OCI-LY1 (cell line): ENCODE data around the gene SLC9A8.

ENCODE experiments used
- H2AFZ ChIP-seq: fragments of 200-600 bp; sonication (generic), shearing (Covaris generic); 2 replicates; pipeline ENCODE4 v1.6.0; 2014; ENCODE audit warnings: antibody characterized with exemption, mild to moderate bottlenecking, low read length
- H3F3A ChIP-seq: fragments of 200-600 bp; sonication (generic), shearing (Covaris generic); 2 replicates; pipeline ENCODE4 v1.6.0; 2014; ENCODE audit warnings: mild to moderate bottlenecking, antibody characterized with exemption, low read length, moderate library complexity; ENCODE audit not compliant: insufficient read depth
- H3K27ac ChIP-seq: fragments of 200-600 bp; sonication (generic); 2 replicates; pipeline ENCODE4 v1.5.1; 2014; ENCODE audit warnings: low read length, mixed run types, mild to moderate bottlenecking, low read depth; ENCODE audit not compliant: poor library complexity, severe bottlenecking
- H3K27me3 ChIP-seq: fragments of 200-600 bp; sonication (generic); 2 replicates; pipeline ENCODE4 v1.6.0; 2014; ENCODE audit warnings: antibody characterized with exemption, mild to moderate bottlenecking, low read length, moderate library complexity; ENCODE audit not compliant: insufficient read depth
- H3K36me3 ChIP-seq: fragments of 200-600 bp; sonication (generic); 2 replicates; pipeline ENCODE4 v1.6.1; 2014; ENCODE audit warnings: mild to moderate bottlenecking, antibody characterized with exemption, low read length, moderate library complexity, mixed read lengths; ENCODE audit not compliant: insufficient read depth
- H3K4me1 ChIP-seq: fragments of 200-600 bp; sonication (generic); 2 replicates; pipeline ENCODE4 v1.5.1; 2014; ENCODE audit warnings: mild to moderate bottlenecking, low read length, moderate library complexity; ENCODE audit not compliant: insufficient read depth, severe bottlenecking
- H3K4me2 ChIP-seq: fragments of 200-600 bp; sonication (generic), shearing (Covaris generic); 2 replicates; pipeline ENCODE4 v1.6.1; 2014; ENCODE audit warnings: low read length
- H3K4me3 ChIP-seq: fragments of 200-600 bp; sonication (generic); 2 replicates; pipeline ENCODE4 v1.5.1; 2014; ENCODE audit warnings: low read length, low read depth, mild to moderate bottlenecking, mixed read lengths; ENCODE audit not compliant: poor library complexity, severe bottlenecking
- H3K79me2 ChIP-seq: fragments of 200-600 bp; shearing (Covaris generic); 2 replicates; pipeline ENCODE4 v1.6.1; 2016; ENCODE audit warnings: mixed run types, low read length, mixed read lengths; ENCODE audit not compliant: insufficient read depth
- H3K9ac ChIP-seq: fragments of 200-600 bp; sonication (generic), shearing (Covaris generic); 2 replicates; pipeline ENCODE4 v1.6.1; 2014; ENCODE audit warnings: mild to moderate bottlenecking, low read length, mixed read lengths
- H3K9me2 ChIP-seq: fragments of 200-600 bp; sonication (generic), shearing (Covaris generic); 2 replicates; pipeline ENCODE4 v1.6.1; 2014; ENCODE audit warnings: low read depth, mild to moderate bottlenecking, low read length, mixed read lengths
- H3K9me3 ChIP-seq: fragments of 200-600 bp; shearing (Covaris generic); 2 replicates; pipeline ENCODE4 v1.6.1; 2014; ENCODE audit warnings: low read length, mixed read lengths
- H4K20me1 ChIP-seq: fragments of 200-600 bp; sonication (generic), shearing (Covaris generic); 2 replicates; pipeline ENCODE4 v1.6.0; 2016; ENCODE audit warnings: mild to moderate bottlenecking, low read length; ENCODE audit not compliant: insufficient read depth
- EZH2 ChIP-seq: fragments of 200-600 bp; sonication (generic), shearing (Covaris generic); IDR thresholded peaks from 2 replicates; pipeline ENCODE4 v1.8.0; 2017; ENCODE audit warnings: borderline replicate concordance, mixed run types, mild to moderate bottlenecking, antibody characterized with exemption, low read length, moderate library complexity, mixed read lengths
- TF ChIP-seq, protein P1 (sequence below): fragments of 200-600 bp; sonication (generic), shearing (Covaris generic); IDR thresholded peaks from 2 replicates; pipeline ENCODE4 v1.5.1; 2017; ENCODE audit warnings: mild to moderate bottlenecking, antibody characterized with exemption, low read length, moderate library complexity, mixed read lengths

The SLC9A8 gene

GRCh38 chr20:49899541-49900383 is 87.1 kb downstream of the SLC9A8 start:
- Histone ChIP-seq H3K27me3 (no peaks in the 10 kb centered on the region), H3K9ac (no peak overlapping the region), H3K4me1 (no peaks in the 10 kb centered on the region), H3K79me2 (no peaks in the 10 kb centered on the region), H2AFZ (no peak overlapping the region), H3K9me2 (no peaks in the 10 kb centered on the region), H3K4me2 (no peak overlapping the region), H3K9me3 (0 out of 2 replicates have a peak, but pooled peaks cover 4% of the 10 kb centered on the region), H3F3A (no peaks in the 10 kb centered on the region), H3K27ac (no peak overlapping the region), H3K36me3 (peaks cover 11% of the 10 kb centered on the region; the same call in 1 of the 2 replicates), H3K4me3 (no peak overlapping the region), H4K20me1 (no peaks in the 10 kb centered on the region)
- TF ChIP-seq, protein P1, sequence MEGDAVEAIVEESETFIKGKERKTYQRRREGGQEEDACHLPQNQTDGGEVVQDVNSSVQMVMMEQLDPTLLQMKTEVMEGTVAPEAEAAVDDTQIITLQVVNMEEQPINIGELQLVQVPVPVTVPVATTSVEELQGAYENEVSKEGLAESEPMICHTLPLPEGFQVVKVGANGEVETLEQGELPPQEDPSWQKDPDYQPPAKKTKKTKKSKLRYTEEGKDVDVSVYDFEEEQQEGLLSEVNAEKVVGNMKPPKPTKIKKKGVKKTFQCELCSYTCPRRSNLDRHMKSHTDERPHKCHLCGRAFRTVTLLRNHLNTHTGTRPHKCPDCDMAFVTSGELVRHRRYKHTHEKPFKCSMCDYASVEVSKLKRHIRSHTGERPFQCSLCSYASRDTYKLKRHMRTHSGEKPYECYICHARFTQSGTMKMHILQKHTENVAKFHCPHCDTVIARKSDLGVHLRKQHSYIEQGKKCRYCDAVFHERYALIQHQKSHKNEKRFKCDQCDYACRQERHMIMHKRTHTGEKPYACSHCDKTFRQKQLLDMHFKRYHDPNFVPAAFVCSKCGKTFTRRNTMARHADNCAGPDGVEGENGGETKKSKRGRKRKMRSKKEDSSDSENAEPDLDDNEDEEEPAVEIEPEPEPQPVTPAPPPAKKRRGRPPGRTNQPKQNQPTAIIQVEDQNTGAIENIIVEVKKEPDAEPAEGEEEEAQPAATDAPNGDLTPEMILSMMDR = no peak
- no peak for TF ChIP-seq EZH2

GRCh38 chr20:49901588-49901987 is 89.0 kb downstream of the SLC9A8 start:
- Histone ChIP-seq H4K20me1 (no peaks in the 10 kb centered on the region), H3K79me2 (no peaks in the 10 kb centered on the region), H2AFZ (no peak overlapping the region), H3F3A (no peaks in the 10 kb centered on the region), H3K27me3 (no peaks in the 10 kb centered on the region), H3K27ac (no peak overlapping the region), H3K36me3 (peaks cover 29% of the 10 kb centered on the region), H3K9ac (no peak overlapping the region), H3K4me3 (no peak overlapping the region), H3K4me2 (no peak overlapping the region), H3K9me2 (no peaks in the 10 kb centered on the region), H3K9me3 (0 out of 2 replicates have a peak, but pooled peaks cover 4% of the 10 kb centered on the region), H3K4me1 (no peaks in the 10 kb centered on the region)
- no peak for TF ChIP-seq EZH2
- TF ChIP-seq, protein P1 = no peak

DNA sequence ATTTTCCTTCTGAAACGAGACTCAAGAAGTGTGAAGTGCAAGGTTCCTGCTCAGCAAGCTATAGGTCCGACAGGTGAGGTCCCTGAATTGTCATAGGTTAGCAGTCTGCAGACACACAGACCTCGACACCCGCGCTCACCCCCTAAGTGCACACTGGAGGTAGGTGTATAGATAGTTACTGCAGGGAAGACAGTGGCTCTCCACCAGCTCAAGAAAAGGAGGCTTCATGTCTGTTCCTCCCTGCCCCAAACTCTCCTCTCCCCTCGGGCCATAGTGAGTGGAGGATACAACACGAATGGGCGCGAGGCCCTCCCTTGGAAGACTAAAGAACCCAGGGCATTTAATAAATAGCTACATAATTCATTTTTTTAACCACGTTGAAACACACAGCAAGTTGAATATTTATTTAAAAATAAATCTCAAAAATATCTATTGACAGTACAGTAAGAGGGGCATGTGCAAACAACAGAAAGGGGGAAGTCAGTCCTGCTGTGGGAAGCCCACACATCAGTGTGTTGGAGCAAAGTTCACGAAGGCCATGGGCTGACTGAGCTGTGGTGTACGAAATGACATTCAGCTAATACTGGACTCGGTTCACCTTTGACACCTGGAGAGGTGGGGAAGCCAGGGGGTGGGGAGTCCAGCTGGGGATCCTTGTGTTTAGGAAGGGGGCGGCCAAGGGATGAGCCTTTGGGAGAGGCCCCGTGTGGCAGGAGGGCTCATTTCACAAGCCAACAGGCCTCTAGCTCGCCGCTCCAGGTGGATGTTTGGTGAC is 92.0 kb downstream of the SLC9A8 start:
- Histone ChIP-seq H3K9me2 (no peaks in the 10 kb centered on the region), H3K9ac (no peak overlapping the region), H3K27ac (no peak overlapping the region), H3F3A (no peaks in the 10 kb centered on the region), H3K27me3 (no peaks in the 10 kb centered on the region), H3K4me1 (no peaks in the 10 kb centered on the region), H3K4me2 (no peak overlapping the region), H3K9me3 (no peaks in the 10 kb centered on the region), H2AFZ (no peak overlapping the region), H3K4me3 (no peak overlapping the region), H3K36me3 (peaks cover 41% of the 10 kb centered on the region), H4K20me1 (no peaks in the 10 kb centered on the region), H3K79me2 (no peaks in the 10 kb centered on the region)
- no peak for TF ChIP-seq EZH2
- TF ChIP-seq, protein P1 = no peak
